Measurements from ENCODE around the gene SMYD3.

GRCh38 chr1:246138781-246139180, 368.3 kb downstream of the SMYD3 start:
- no peak for TF ChIP-seq CTCF (IDR thresholded peaks at IDR 0.05)
- no peak for TF ChIP-seq POLR2AphosphoS5 (IDR thresholded peaks at IDR 0.05)
